ENCODE measurements around the gene RNF166.

The RNF166 gene

GRCh38 chr16:88723911-88724310, 17.7 kb upstream of the RNF166 start:
- no peak for TF ChIP-seq POLR2AphosphoS5 (IDR thresholded peaks at IDR 0.05; ENCODE audit: low read depth, low read length)

DNA sequence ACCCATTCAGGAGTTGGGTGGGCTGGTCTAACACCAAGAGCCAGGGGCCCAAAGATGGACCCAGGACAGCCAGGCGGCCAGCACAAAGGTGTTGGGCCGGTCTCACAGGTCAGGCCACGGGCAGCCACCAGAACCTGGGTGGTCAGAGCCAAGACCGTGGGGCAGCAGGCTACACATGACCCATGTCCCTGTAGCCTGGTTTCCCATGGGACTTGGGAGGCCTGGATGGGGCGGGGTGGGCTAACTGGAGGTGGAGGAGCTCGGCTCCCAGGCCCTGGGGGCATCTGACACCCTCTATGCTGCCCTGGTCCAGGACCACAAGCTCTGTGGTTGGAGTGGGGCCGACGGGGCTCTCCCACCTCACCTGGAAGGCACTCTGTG, 17.3 kb upstream of the RNF166 start:
- no peak for TF ChIP-seq POLR2AphosphoS5 (IDR thresholded peaks at IDR 0.05; ENCODE audit: low read depth, low read length)
- TF ChIP-seq TAF1 (IDR thresholded peaks at IDR 0.05; ENCODE audit: borderline replicate concordance, insufficient read depth, low read length): no peak
- no peak for TF ChIP-seq REST (IDR thresholded peaks at IDR 0.05; ENCODE audit: insufficient read depth in 1 of 2, low read depth in 2 of 2, low read length in 2 of 2)
- no peak for TF ChIP-seq FOXP2 (optimal IDR thresholded peaks at IDR 0.05; ENCODE audit: borderline replicate concordance, extremely low read depth, extremely low read length, insufficient read depth)
- TF ChIP-seq SIN3A (IDR thresholded peaks at IDR 0.05; ENCODE audit: borderline replicate concordance, insufficient read depth, low read length): no peak

GRCh38 chr16:88722784-88723506, 16.7 kb upstream of the RNF166 start:
- TF ChIP-seq SIN3A (IDR thresholded peaks at IDR 0.05; ENCODE audit: borderline replicate concordance, insufficient read depth, low read length) (no peak), POLR2AphosphoS5 (IDR thresholded peaks at IDR 0.05; ENCODE audit: low read depth, low read length) (no peak), REST (IDR thresholded peaks at IDR 0.05; ENCODE audit: insufficient read depth in 1 of 2, low read depth in 2 of 2, low read length in 2 of 2) (no peak), FOXP2 (optimal IDR thresholded peaks at IDR 0.05; ENCODE audit: borderline replicate concordance, extremely low read depth, extremely low read length, insufficient read depth) (no peak), TAF1 (IDR thresholded peaks at IDR 0.05; ENCODE audit: borderline replicate concordance, insufficient read depth, low read length) (no peak)

- TF ChIP-seq FOXP2 (optimal IDR thresholded peaks at IDR 0.05; ENCODE audit: borderline replicate concordance, extremely low read depth, extremely low read length, insufficient read depth): no peak
- TF ChIP-seq TAF1 (IDR thresholded peaks at IDR 0.05; ENCODE audit: borderline replicate concordance, insufficient read depth, low read length): no peak
- TF ChIP-seq POLR2AphosphoS5 (IDR thresholded peaks at IDR 0.05; ENCODE audit: low read depth, low read length): no peak
- TF ChIP-seq SIN3A (IDR thresholded peaks at IDR 0.05; ENCODE audit: borderline replicate concordance, insufficient read depth, low read length): no peak
Measured at GRCh38 chr16:88721815-88722755, 15.9 kb upstream of the RNF166 start.

DNA sequence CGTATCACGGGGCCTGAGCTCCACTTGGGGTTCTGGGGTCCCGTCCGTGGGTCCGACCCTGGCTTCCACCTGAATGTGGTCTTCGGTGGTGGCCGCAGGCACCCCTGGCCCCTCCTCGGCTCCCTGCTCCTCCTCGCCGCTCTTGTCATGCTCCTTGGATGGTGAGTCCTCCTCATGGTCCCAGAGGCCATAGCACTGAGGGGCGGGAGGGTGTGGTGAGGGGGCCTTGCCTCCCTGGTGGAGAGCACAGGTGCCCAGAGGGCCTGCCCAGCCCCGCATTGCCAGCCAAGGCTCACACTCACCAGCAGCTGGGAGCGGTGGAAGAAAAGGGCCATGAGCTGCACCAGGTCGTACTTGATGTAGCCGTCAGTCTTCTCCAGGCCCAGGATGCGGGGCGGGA, 15.0 kb upstream of the RNF166 start:
- TF ChIP-seq REST (IDR thresholded peaks at IDR 0.05; ENCODE audit: insufficient read depth in 1 of 2, low read depth in 2 of 2, low read length in 2 of 2) (no peak), FOXP2 (optimal IDR thresholded peaks at IDR 0.05; ENCODE audit: borderline replicate concordance, extremely low read depth, extremely low read length, insufficient read depth) (no peak), SIN3A (IDR thresholded peaks at IDR 0.05; ENCODE audit: borderline replicate concordance, insufficient read depth, low read length) (no peak), TAF1 (IDR thresholded peaks at IDR 0.05; ENCODE audit: borderline replicate concordance, insufficient read depth, low read length) (no peak), POLR2AphosphoS5 (IDR thresholded peaks at IDR 0.05; ENCODE audit: low read depth, low read length) (no peak)

All from PFSK-1 (cell line).